ENCODE data around the gene DDO. TPM values are rescaled to one million over a fixed set of nuclear protein-coding genes. Genes with fewer than 3 reads are reported as not detected.

DDO gene
- total and polyA plus RNA-seq, 2 donors (not counting 3 experiments of a cell fraction or from before 2014, with no cell fraction given) = not detected

DNA sequence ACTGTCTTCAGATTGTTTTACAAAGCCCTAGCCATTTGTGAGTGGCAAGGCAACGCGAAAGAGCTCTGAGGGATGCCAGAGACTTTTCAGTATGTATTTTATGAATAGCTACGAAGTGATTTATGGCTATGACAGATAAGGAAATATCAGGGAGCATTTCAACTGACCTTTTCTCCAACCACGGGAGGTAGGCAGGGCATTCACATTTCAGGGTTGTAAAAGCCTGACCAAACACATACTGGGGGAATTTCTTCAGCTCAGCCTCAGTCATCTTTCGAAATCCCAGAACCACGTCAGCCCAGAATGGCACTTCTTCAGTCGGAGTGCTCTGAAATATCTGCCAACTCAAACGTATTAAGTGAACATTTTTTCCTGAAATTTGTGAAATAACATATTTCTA is 10.8 kb downstream of the DDO start:
- Histone ChIP-seq H3K27me3 (ENCODE audit: control insufficient read depth in 2 of 2, insufficient read depth in 2 of 2, low read length in 2 of 2) (peaks cover 5 to 7% of the 10 kb centered on the region in 2 experiments), H3K4me3 (replicated peaks in 1 of 3; ENCODE audit: insufficient read depth in 1 of 3, low read depth in 1 of 3, low read length in 3 of 3) (no peak overlapping the region), H3K36me3 (ENCODE audit: control insufficient read depth in 2 of 2, extremely low read depth in 1 of 2, insufficient read depth in 2 of 2, low read length in 2 of 2) (no peaks in the 10 kb centered on the region), H3K4me2 (ENCODE audit: insufficient read depth, low read length) (no peak overlapping the region), H3K4me1 (ENCODE audit: control insufficient read depth, extremely low read depth, insufficient read depth, low read length) (peaks cover 6% of the 10 kb centered on the region), H4K20me1 (replicated peaks; ENCODE audit: control insufficient read depth, extremely low read depth, insufficient read depth, low read length) (no peaks in the 10 kb centered on the region), H3K79me2 (ENCODE audit: control insufficient read depth, insufficient read depth, low read length) (no peaks in the 10 kb centered on the region), H3K9me1 (replicated peaks; ENCODE audit: control insufficient read depth, extremely low read depth, insufficient read depth, low read length) (no peaks in the 10 kb centered on the region), H3K9ac (replicated peaks; ENCODE audit: extremely low read depth, insufficient read depth, low read length) (no peak overlapping the region), H3K27ac (ENCODE audit: insufficient read depth, low read depth, low read length) (no peak overlapping the region), H3K9me3 (replicated peaks; ENCODE audit: control insufficient read depth, insufficient read depth, low read length) (no peaks in the 10 kb centered on the region), H2AFZ (ENCODE audit: low read depth, low read length) (no peak overlapping the region)
- intact Hi-C loops (cut with micrococcal nuclease) (no loop called here), dilution Hi-C loops (cut with MboI; ENCODE audit: extremely low pct_ligation_motif_present, low sequenced_read_pairs) (no loop called here)
- TF ChIP-seq FOS (IDR thresholded peaks at IDR 0.05; ENCODE audit: borderline replicate concordance, insufficient read depth, low read length) (no peak), JUN (IDR thresholded peaks at IDR 0.05; ENCODE audit: borderline replicate concordance, insufficient read depth, insufficient read length, low read depth) (no peak), EZH2 (IDR thresholded peaks at IDR 0.05; ENCODE audit: borderline replicate concordance, low read depth, low read length, severe bottlenecking) (no peak), GATA2 (IDR thresholded peaks at IDR 0.05; ENCODE audit: insufficient read depth, insufficient read length, low read depth, low read length) (no peak), POLR2A (IDR thresholded peaks at IDR 0.05; ENCODE audit: low read depth, low read length) (no peak), POLR2AphosphoS5 (IDR thresholded peaks at IDR 0.05; ENCODE audit: insufficient read depth, low read depth, low read length) (no peak), MYC (IDR thresholded peaks at IDR 0.05; ENCODE audit: low read depth, low read length) (no peak)
- TF ChIP-seq, protein P1, sequence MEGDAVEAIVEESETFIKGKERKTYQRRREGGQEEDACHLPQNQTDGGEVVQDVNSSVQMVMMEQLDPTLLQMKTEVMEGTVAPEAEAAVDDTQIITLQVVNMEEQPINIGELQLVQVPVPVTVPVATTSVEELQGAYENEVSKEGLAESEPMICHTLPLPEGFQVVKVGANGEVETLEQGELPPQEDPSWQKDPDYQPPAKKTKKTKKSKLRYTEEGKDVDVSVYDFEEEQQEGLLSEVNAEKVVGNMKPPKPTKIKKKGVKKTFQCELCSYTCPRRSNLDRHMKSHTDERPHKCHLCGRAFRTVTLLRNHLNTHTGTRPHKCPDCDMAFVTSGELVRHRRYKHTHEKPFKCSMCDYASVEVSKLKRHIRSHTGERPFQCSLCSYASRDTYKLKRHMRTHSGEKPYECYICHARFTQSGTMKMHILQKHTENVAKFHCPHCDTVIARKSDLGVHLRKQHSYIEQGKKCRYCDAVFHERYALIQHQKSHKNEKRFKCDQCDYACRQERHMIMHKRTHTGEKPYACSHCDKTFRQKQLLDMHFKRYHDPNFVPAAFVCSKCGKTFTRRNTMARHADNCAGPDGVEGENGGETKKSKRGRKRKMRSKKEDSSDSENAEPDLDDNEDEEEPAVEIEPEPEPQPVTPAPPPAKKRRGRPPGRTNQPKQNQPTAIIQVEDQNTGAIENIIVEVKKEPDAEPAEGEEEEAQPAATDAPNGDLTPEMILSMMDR (IDR thresholded peaks at IDR 0.05; ENCODE audit: extremely low read depth in 1 of 2, insufficient read depth in 1 of 2, low read depth in 1 of 2, low read length in 2 of 2) = no peak
- TF ChIP-seq, protein P2, sequence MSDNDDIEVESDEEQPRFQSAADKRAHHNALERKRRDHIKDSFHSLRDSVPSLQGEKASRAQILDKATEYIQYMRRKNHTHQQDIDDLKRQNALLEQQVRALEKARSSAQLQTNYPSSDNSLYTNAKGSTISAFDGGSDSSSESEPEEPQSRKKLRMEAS (IDR thresholded peaks at IDR 0.05; ENCODE audit: insufficient read depth, insufficient read length) = no peak
- BruUV-seq (replicated peaks) = no TSS peak
- DNase-seq (ENCODE audit: low read depth, low spot score) = no peak
- POLR2A ChIA-PET = no interaction called here
- CTCF ChIA-PET = interaction anchor here (2.2 kb wide), 1 partner anchor 13 kb away, joined by 6 read pairs; no protein-coding TSS in a partner anchor
- FAIRE-seq = no peak
